Tibial nerve (tissue), 4 donors: ENCODE measurements around the gene BRIP1. TPM values are rescaled to one million over a fixed set of nuclear protein-coding genes. Genes with fewer than 3 reads are reported as not detected.

ENCODE experiments used
- DNase-seq, 2 donors: peaks; one replicate each; pipeline ENCODE4 v3.0.0-alpha.2; 2019; ENCODE audit warnings: low spot score in 2 of 2
- H3K27ac ChIP-seq, 4 donors: fragments of 200-600 bp; sonication (generic) in 3 of 4; one replicate each; pipeline ENCODE4 v1.5.1; 2017 to 2019; ENCODE audit warnings: mild to moderate bottlenecking in 1 of 4
- H3K27me3 ChIP-seq, 2 donors: fragments of 200-600 bp; sonication (generic) in 1 of 2; one replicate each; pipeline versions ENCODE4 v1.5.1 to v1.6.0; 2017 to 2019
- H3K36me3 ChIP-seq, 3 donors: fragments of 200-600 bp; sonication (generic); one replicate each; pipeline ENCODE4 v1.5.1; 2018 to 2019
- H3K4me1 ChIP-seq, 4 donors: fragments of 200-600 bp; sonication (generic) in 3 of 4; one replicate each; pipeline ENCODE4 v1.5.1; 2017 to 2019
- H3K4me3 ChIP-seq, 4 donors: fragments of 200-600 bp; sonication (generic) in 3 of 4; one replicate each; pipeline ENCODE4 v1.5.1; 2017 to 2019; ENCODE audit warnings: mild to moderate bottlenecking in 1 of 4, moderate library complexity in 1 of 4
- H3K9me3 ChIP-seq, 4 donors: fragments of 200-600 bp; sonication (generic) in 3 of 4; one replicate each; pipeline ENCODE4 v1.5.1; 2017 to 2019
- CTCF ChIP-seq, 5 experiments: fragments of 200-600 bp in 3 of 5; fragments of 450-650 bp in 2 of 5; sonication (generic) in 3 of 5; IDR thresholded peaks; one replicate each; pipeline ENCODE4 v1.5.1; 2016 to 2019; ENCODE audit warnings: antibody characterized with exemption in 5 of 5, mild to moderate bottlenecking in 3 of 5, moderate library complexity in 2 of 5
- EP300 ChIP-seq, 2 donors: sonication (generic); formaldehyde crosslinking; IDR thresholded peaks; one replicate each; pipeline ENCODE4 v1.6.1; 2017; ENCODE audit warnings: antibody characterized with exemption in 2 of 2, mild to moderate bottlenecking in 1 of 2
- POLR2A ChIP-seq, 2 donors: fragments of 450-650 bp; IDR thresholded peaks; one replicate each; pipeline ENCODE4 v1.6.1; 2017; ENCODE audit warnings: antibody characterized with exemption in 2 of 2, mild to moderate bottlenecking in 2 of 2, moderate library complexity in 2 of 2
- WGBS, 2 donors: methylation state at CpG; one replicate each; pipeline ENCODE4 v1.1.5; 2018; 5-methylcytosine and 5-hydroxymethylcytosine counted together
- total RNA-seq, 4 donors: library from RNA; depleted of rRNA; stranded (reverse); fragments of >200 nt; gene quantifications; one replicate each; pipeline ENCODE4 v1.1.0, GENCODE V29; 2016

BRIP1 gene
- total RNA-seq, 4 donors from 2014 or later: 0.42 to 3.9 (median 0.89) TPM

GRCh38 chr17:61803216-61803615, 60.1 kb downstream of the BRIP1 start:
- TF ChIP-seq POLR2A (IDR thresholded peaks at IDR 0.05): no peak
- no peak for TF ChIP-seq CTCF (IDR thresholded peaks at IDR 0.05)
- no peak for TF ChIP-seq EP300 (IDR thresholded peaks at IDR 0.05)

GRCh38 chr17:61799812-61800484, 63.4 kb downstream of the BRIP1 start:
- Histone ChIP-seq H3K4me3 (no peak overlapping the region), H3K36me3 (no peaks in the 10 kb centered on the region), H3K9me3 (no peaks in the 10 kb centered on the region), H3K4me1 (no peaks in the 10 kb centered on the region), H3K27me3 (no peaks in the 10 kb centered on the region), H3K27ac (no peak overlapping the region)
- WGBS, 2 donors: 90 to 95% methylated on average over 1 of the region's 1 CpG
- TF ChIP-seq POLR2A (IDR thresholded peaks at IDR 0.05) (no peak), CTCF (IDR thresholded peaks at IDR 0.05) (no peak), EP300 (IDR thresholded peaks at IDR 0.05) (no peak)
- no peak for DNase-seq

More at GRCh38 chr17:61803216-61803615, 60.1 kb downstream of the BRIP1 start:
- H3K4me1 ChIP-seq: no peaks in the 10 kb centered on the region
- no peaks in the 10 kb centered on the region for H3K36me3 ChIP-seq
- no peaks in the 10 kb centered on the region for H3K9me3 ChIP-seq
- WGBS, 2 donors: 98 to 99% methylated on average over 6 of the region's 6 CpGs
- no peak overlapping the region for H3K27ac ChIP-seq
- H3K4me3 ChIP-seq: no peak overlapping the region
- no peak for DNase-seq
- no peaks in the 10 kb centered on the region for H3K27me3 ChIP-seq

- Histone ChIP-seq H3K4me1 (no peaks in the 10 kb centered on the region), H3K9me3 (no peaks in the 10 kb centered on the region), H3K36me3 (no peaks in the 10 kb centered on the region), H3K4me3 (no peak overlapping the region), H3K27me3 (no peaks in the 10 kb centered on the region), H3K27ac (no peak overlapping the region)
- 72 to 83% methylated on average over 2 of the region's 2 CpGs for WGBS, 2 donors
- no peak for DNase-seq
- no peak for TF ChIP-seq POLR2A (IDR thresholded peaks at IDR 0.05)
- no peak for TF ChIP-seq EP300 (IDR thresholded peaks at IDR 0.05)
- TF ChIP-seq CTCF (IDR thresholded peaks at IDR 0.05): no peak
These were observed 66.0 kb downstream of the BRIP1 start for GRCh38 chr17:61797283-61797682.

GRCh38 chr17:61795546-61795945, 67.8 kb downstream of the BRIP1 start:
- no peaks in the 10 kb centered on the region for H3K27me3 ChIP-seq
- 83 to 86% methylated on average over 2 of the region's 2 CpGs for WGBS, 2 donors
- H3K27ac ChIP-seq: no peak overlapping the region
- no peak for DNase-seq
- no peaks in the 10 kb centered on the region for H3K36me3 ChIP-seq
- H3K9me3 ChIP-seq: no peaks in the 10 kb centered on the region
- no peak overlapping the region for H3K4me3 ChIP-seq
- H3K4me1 ChIP-seq: no peaks in the 10 kb centered on the region
- TF ChIP-seq POLR2A (IDR thresholded peaks at IDR 0.05) (no peak), EP300 (IDR thresholded peaks at IDR 0.05) (no peak), CTCF (IDR thresholded peaks at IDR 0.05) (no peak)

- H3K27me3 ChIP-seq: no peaks in the 10 kb centered on the region
- no peaks in the 10 kb centered on the region for H3K9me3 ChIP-seq
- DNase-seq: no peak
- WGBS, 2 donors: 96 to 100% methylated on average over 1 of the region's 1 CpG
- TF ChIP-seq POLR2A (IDR thresholded peaks at IDR 0.05) (no peak), EP300 (IDR thresholded peaks at IDR 0.05) (no peak), CTCF (IDR thresholded peaks at IDR 0.05) (no peak)
- no peak overlapping the region for H3K4me3 ChIP-seq
- H3K27ac ChIP-seq: no peak overlapping the region
- no peaks in the 10 kb centered on the region for H3K4me1 ChIP-seq
- no peaks in the 10 kb centered on the region for H3K36me3 ChIP-seq
These were observed 68.5 kb downstream of the BRIP1 start for GRCh38 chr17:61794792-61795191.
